Panc1 (cell line): ENCODE data around the gene ELK4. TPM values are rescaled to one million over a fixed set of nuclear protein-coding genes. Genes with fewer than 3 reads are reported as not detected.

Experiments used
- ATAC-seq: fragments of 200-7000 bp; cut with Tn5 transposase; 2 replicates; pipeline ENCODE4 v1.9.1; 2020; ENCODE audit warnings: mild to moderate bottlenecking, moderate library complexity
- BruUV-seq: library from RNA; stranded (reverse); fragments of 400-500 nt; replicated peaks from 2 replicates; lab custom pipeline; 2021; lab: Mats Ljungman, UMichigan
- CTCF ChIA-PET: fragments of 300-600 bp; sonication (Branson Sonifier 250); formaldehyde crosslinking; loops from one replicate; lab custom pipeline; 2022; ENCODE audit warnings: antibody characterized with exemption; lab: Charles Lee
- POLR2A ChIA-PET: fragments of 300-600 bp; sonication (Branson Sonifier 250); formaldehyde crosslinking; loops from one replicate; lab custom pipeline; 2022; ENCODE audit warnings: antibody characterized with exemption; lab: Charles Lee
- DNase-seq: peaks from one replicate; pipeline ENCODE4 v3.0.0-alpha.2; 2010; ENCODE audit warnings: low read depth, low spot score
- H3K27ac ChIP-seq: 2 replicates; pipeline ENCODE4 v1.5.1; 2011; ENCODE audit warnings: mild to moderate bottlenecking, low read length, inconsistent platforms
- H3K27me3 ChIP-seq: fragments of 200-500 bp; sonication (Bioruptor generic); 2 replicates; pipeline ENCODE4 v1.6.0; 2014; ENCODE audit warnings: low read length, inconsistent platforms; ENCODE audit not compliant: control insufficient read depth, insufficient read depth
- H3K36me3 ChIP-seq: fragments of 200-500 bp; sonication (Bioruptor generic); 2 replicates; pipeline ENCODE4 v1.5.1; 2014; ENCODE audit warnings: inconsistent platforms, mild to moderate bottlenecking, low read length, moderate library complexity; ENCODE audit not compliant: control insufficient read depth, insufficient read depth
- H3K4me1 ChIP-seq: 2 replicates; pipeline ENCODE4 v1.5.1; 2011; ENCODE audit warnings: inconsistent platforms, mild to moderate bottlenecking, low read length, moderate library complexity; ENCODE audit not compliant: control insufficient read depth, insufficient read depth
- H3K4me3 ChIP-seq, 2 experiments: 2 replicates each; pipeline ENCODE4 v1.5.1; 2011 to 2012; ENCODE audit warnings: low read depth in 2 of 2, low read length in 2 of 2, mild to moderate bottlenecking in 2 of 2, inconsistent platforms in 1 of 2, moderate library complexity in 1 of 2
- H3K9me3 ChIP-seq: fragments of 200-500 bp; sonication (Bioruptor generic); 2 replicates; pipeline ENCODE4 v1.5.1; 2014; ENCODE audit warnings: low read depth, mild to moderate bottlenecking, inconsistent platforms, low read length, moderate library complexity; ENCODE audit not compliant: control insufficient read depth, insufficient read depth
- POLR2AphosphoS5 ChIP-seq: IDR thresholded peaks from 2 replicates; pipeline ENCODE4 v1.6.1; 2012; ENCODE audit warnings: mild to moderate bottlenecking, low read depth, low read length, moderate library complexity
- SIN3A ChIP-seq: IDR thresholded peaks from 2 replicates; pipeline ENCODE4 v1.6.1; 2012; ENCODE audit warnings: low read depth, mild to moderate bottlenecking, low read length, moderate library complexity, borderline replicate concordance; ENCODE audit not compliant: insufficient read depth
- TCF7L2 ChIP-seq: IDR thresholded peaks from 2 replicates; pipeline ENCODE4 v1.6.1; 2011; ENCODE audit warnings: mild to moderate bottlenecking, low read depth, low read length, inconsistent platforms
- in situ Hi-C: cut with HindIII; loops from 2 replicates; pipeline ENCODE4 v1.10.0; 2016; ENCODE audit warnings: low sequenced_read_pairs, low pct_unique_long_range_greater_than_20kb
- intact Hi-C: fragments of 100-400 bp; cut with micrococcal nuclease; formaldehyde crosslinking; loops from one replicate; pipeline ENCODE4 v1.10.0; 2022; ENCODE audit not compliant: unreplicated experiment
- total RNA-seq: library from RNA; stranded (reverse); gene quantifications from one replicate; pipeline ENCODE4 v1.2.1, GENCODE V29; 2021; ENCODE audit not compliant: unreplicated experiment
- TF ChIP-seq, protein P1 (sequence below): fragments of 450-650 bp; IDR thresholded peaks from 2 replicates; pipeline ENCODE4 v1.5.1; 2017; ENCODE audit warnings: mild to moderate bottlenecking
- TF ChIP-seq, protein P2 (sequence below), 2 experiments: IDR thresholded peaks; 2 replicates each; pipeline ENCODE4 v1.6.1; 2011 to 2012; ENCODE audit warnings: low read depth in 2 of 2, control low read depth in 1 of 2, low read length in 1 of 2, mild to moderate bottlenecking in 1 of 2, moderate library complexity in 1 of 2; ENCODE audit not compliant: insufficient read depth in 1 of 2

The ELK4 gene
- total RNA-seq, 1 experiment from 2014 or later: 54.6 TPM

DNA sequence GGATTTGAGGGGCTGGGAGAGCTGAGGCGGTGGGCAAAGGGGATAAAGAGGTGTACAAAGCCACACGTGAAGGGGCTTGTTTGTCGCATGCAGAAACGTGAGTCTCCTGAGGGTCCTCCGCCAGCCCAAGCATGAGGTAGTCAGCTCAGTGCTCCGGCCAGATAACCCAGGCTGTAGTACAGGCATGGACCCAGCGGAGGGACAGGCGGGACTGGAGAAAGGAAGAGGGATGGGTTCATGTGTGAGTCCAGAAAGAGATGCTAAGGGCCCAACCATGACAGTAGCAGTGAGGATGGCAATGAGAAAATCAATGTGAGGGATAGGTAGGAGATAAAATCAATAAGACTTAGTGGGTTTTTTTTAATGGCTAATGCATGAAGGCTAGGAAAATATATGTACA is 13.7 kb upstream of the ELK4 start:
- Histone ChIP-seq H3K36me3 (no peaks in the 10 kb centered on the region), H3K4me1 (no peaks in the 10 kb centered on the region), H3K9me3 (no peaks in the 10 kb centered on the region), H3K27ac (no peak overlapping the region), H3K4me3 (no peak overlapping the region), H3K27me3 (no peaks in the 10 kb centered on the region)
- ATAC-seq (no peak), DNase-seq (no peak)
- TF ChIP-seq POLR2AphosphoS5: no peak
- TF ChIP-seq SIN3A: no peak
- TF ChIP-seq, protein P1, sequence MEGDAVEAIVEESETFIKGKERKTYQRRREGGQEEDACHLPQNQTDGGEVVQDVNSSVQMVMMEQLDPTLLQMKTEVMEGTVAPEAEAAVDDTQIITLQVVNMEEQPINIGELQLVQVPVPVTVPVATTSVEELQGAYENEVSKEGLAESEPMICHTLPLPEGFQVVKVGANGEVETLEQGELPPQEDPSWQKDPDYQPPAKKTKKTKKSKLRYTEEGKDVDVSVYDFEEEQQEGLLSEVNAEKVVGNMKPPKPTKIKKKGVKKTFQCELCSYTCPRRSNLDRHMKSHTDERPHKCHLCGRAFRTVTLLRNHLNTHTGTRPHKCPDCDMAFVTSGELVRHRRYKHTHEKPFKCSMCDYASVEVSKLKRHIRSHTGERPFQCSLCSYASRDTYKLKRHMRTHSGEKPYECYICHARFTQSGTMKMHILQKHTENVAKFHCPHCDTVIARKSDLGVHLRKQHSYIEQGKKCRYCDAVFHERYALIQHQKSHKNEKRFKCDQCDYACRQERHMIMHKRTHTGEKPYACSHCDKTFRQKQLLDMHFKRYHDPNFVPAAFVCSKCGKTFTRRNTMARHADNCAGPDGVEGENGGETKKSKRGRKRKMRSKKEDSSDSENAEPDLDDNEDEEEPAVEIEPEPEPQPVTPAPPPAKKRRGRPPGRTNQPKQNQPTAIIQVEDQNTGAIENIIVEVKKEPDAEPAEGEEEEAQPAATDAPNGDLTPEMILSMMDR: no peak
- TF ChIP-seq, protein P2, sequence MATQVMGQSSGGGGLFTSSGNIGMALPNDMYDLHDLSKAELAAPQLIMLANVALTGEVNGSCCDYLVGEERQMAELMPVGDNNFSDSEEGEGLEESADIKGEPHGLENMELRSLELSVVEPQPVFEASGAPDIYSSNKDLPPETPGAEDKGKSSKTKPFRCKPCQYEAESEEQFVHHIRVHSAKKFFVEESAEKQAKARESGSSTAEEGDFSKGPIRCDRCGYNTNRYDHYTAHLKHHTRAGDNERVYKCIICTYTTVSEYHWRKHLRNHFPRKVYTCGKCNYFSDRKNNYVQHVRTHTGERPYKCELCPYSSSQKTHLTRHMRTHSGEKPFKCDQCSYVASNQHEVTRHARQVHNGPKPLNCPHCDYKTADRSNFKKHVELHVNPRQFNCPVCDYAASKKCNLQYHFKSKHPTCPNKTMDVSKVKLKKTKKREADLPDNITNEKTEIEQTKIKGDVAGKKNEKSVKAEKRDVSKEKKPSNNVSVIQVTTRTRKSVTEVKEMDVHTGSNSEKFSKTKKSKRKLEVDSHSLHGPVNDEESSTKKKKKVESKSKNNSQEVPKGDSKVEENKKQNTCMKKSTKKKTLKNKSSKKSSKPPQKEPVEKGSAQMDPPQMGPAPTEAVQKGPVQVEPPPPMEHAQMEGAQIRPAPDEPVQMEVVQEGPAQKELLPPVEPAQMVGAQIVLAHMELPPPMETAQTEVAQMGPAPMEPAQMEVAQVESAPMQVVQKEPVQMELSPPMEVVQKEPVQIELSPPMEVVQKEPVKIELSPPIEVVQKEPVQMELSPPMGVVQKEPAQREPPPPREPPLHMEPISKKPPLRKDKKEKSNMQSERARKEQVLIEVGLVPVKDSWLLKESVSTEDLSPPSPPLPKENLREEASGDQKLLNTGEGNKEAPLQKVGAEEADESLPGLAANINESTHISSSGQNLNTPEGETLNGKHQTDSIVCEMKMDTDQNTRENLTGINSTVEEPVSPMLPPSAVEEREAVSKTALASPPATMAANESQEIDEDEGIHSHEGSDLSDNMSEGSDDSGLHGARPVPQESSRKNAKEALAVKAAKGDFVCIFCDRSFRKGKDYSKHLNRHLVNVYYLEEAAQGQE (IDR thresholded peaks at IDR 0.05; ENCODE audit: insufficient read depth in 1 of 2, low read depth in 2 of 2, low read length in 1 of 2): no peak
- no peak for TF ChIP-seq TCF7L2
- no TSS peak for BruUV-seq
- intact Hi-C loops: no loop called here
- ChIA-PET POLR2A (interaction anchor here (0.7 kb wide), 1 partner anchor 13 kb away, joined by 4 read pairs; no protein-coding TSS in a partner anchor), CTCF (interaction anchor here (0.7 kb wide), 1 partner anchor 13 kb away, joined by 5 read pairs; no protein-coding TSS in a partner anchor)
- in situ Hi-C loops: no loop called here

DNA sequence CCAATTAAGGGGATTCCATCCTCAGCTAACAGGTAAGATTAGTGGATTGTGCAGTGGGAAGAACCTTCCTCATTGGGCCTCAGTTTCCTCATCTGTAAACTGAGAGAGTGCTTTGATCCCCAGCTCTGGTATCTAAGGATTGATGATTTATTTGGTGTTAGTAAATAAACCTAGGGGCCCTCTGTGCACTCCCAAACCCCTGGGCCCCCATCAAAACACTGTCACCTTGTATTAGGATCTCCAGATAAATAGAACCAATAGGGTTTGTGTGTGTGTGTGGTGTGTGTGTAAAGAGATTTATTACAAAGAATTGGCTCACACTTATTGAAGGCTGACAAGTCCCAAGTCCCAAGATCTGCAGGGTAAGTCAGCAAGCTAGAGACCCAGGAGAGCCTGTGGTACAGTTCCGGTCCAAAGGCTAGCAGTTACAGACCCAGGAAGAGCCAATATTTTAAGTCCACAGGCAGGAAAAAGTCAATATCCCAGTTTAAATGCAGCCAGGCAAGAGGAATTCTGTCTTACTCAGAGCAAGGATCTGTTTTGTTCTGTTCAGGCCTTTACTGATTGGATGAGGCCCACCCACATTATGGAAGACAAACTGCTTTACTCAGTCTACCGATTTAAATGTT is 11.0 kb upstream of the ELK4 start:
- ATAC-seq (no peak), DNase-seq (no peak)
- ChIA-PET CTCF (interaction anchor here (0.7 kb wide), 2 partner anchors 17 to 149 kb away, joined by 3 to 4 read pairs; no protein-coding TSS in a partner anchor), POLR2A (no interaction called here)
- BruUV-seq: no TSS peak
- in situ Hi-C loops: no loop called here
- no peaks in the 10 kb centered on the region for H3K36me3 ChIP-seq
- intact Hi-C loops: no loop called here
- H3K4me1 ChIP-seq: no peaks in the 10 kb centered on the region
- H3K9me3 ChIP-seq: no peaks in the 10 kb centered on the region
- H3K27ac ChIP-seq: no peak overlapping the region
- TF ChIP-seq, protein P2 (IDR thresholded peaks at IDR 0.05; ENCODE audit: insufficient read depth in 1 of 2, low read depth in 2 of 2, low read length in 1 of 2): no peak
- TF ChIP-seq POLR2AphosphoS5: no peak
- TF ChIP-seq SIN3A: no peak
- TF ChIP-seq, protein P1: no peak
- TF ChIP-seq TCF7L2: no peak
- no peaks in the 10 kb centered on the region for H3K27me3 ChIP-seq
- H3K4me3 ChIP-seq: no peak overlapping the region
